Measurements from ENCODE around the gene MKRN1. TPM values are rescaled to one million over a fixed set of nuclear protein-coding genes. Genes with fewer than 3 reads are reported as not detected.

The MKRN1 gene
- total RNA-seq, 1 donor from 2014 or later: 110 TPM

DNA sequence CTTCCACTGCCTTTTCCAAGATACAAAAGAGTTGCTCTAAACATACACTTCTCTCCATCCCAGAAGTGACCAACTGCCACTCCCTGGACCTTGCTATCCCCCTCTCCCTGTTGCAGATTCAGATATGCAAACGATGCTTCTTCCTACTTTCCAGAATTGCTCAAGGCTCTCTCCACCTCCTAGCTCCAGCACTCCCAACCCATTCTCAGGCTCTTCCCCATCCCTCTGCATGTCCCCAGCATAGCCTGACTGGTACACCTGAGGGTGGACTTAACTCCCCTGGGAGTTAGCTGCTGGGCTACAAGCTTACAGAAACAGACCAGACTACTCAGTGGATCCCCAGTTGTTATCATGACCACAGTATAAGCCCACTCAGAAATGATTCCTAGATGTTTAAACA lies 27.6 kb downstream of the MKRN1 start:
- Mint-ChIP-seq H3K4me1 (peaks cover 2% of the 10 kb centered on the region), H3K27me3 (ENCODE audit: low read depth) (no peaks in the 10 kb centered on the region), H3K27ac (no peak overlapping the region), H3K9me3 (no peaks in the 10 kb centered on the region), H3K36me3 (peaks cover 32% of the 10 kb centered on the region), H3K4me3 (no peak overlapping the region)
- TF ChIP-seq, protein P1, sequence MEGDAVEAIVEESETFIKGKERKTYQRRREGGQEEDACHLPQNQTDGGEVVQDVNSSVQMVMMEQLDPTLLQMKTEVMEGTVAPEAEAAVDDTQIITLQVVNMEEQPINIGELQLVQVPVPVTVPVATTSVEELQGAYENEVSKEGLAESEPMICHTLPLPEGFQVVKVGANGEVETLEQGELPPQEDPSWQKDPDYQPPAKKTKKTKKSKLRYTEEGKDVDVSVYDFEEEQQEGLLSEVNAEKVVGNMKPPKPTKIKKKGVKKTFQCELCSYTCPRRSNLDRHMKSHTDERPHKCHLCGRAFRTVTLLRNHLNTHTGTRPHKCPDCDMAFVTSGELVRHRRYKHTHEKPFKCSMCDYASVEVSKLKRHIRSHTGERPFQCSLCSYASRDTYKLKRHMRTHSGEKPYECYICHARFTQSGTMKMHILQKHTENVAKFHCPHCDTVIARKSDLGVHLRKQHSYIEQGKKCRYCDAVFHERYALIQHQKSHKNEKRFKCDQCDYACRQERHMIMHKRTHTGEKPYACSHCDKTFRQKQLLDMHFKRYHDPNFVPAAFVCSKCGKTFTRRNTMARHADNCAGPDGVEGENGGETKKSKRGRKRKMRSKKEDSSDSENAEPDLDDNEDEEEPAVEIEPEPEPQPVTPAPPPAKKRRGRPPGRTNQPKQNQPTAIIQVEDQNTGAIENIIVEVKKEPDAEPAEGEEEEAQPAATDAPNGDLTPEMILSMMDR (IDR thresholded peaks at IDR 0.05; ENCODE audit: unreplicated experiment): no peak
- DNase-seq (ENCODE audit: low spot score in 2 of 2, unreplicated experiment in 2 of 2): no peak

DNA sequence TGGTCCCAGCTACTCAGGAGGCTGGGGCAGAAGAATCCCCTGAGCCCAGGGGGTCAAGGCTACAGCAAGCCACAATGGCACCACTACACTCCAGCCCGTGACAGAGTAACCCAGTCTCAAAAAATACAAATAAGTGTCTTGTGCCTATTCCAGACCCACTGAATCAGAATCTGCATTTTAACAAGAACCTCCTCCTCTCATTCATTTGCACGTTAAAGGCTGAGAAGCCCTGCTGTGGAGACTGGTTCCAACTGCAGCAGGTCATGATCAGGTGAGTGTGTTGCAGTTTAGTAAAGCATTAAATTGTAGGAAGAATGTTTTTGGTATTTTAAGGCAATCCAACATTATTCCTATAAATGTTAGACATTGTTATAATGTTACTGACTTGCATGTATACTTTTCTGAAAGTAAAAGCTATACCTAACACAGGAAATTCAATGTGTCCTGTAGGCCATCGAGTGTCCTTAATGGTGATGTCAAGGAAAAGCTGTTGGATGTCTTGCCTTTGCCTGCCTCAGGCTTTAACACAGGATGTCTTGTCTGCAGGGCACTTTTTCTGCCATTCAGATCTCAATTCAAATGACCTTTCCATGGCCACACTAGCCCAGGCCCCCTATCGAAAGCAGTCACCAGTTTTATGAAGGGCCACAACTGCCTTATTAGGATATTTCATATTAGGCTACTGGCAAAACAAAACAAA lies 30.4 kb downstream of the MKRN1 start:
- TF ChIP-seq, protein P1 (IDR thresholded peaks at IDR 0.05; ENCODE audit: unreplicated experiment): no peak
- H3K4me1 Mint-ChIP-seq: peaks cover 2% of the 10 kb centered on the region
- no peak overlapping the region for H3K27ac Mint-ChIP-seq
- no peaks in the 10 kb centered on the region for H3K27me3 Mint-ChIP-seq (ENCODE audit: low read depth)
- no peaks in the 10 kb centered on the region for H3K9me3 Mint-ChIP-seq
- DNase-seq (ENCODE audit: low spot score in 2 of 2, unreplicated experiment in 2 of 2): no peak
- H3K36me3 Mint-ChIP-seq: peaks cover 20% of the 10 kb centered on the region
- H3K4me3 Mint-ChIP-seq: no peak overlapping the region

DNA sequence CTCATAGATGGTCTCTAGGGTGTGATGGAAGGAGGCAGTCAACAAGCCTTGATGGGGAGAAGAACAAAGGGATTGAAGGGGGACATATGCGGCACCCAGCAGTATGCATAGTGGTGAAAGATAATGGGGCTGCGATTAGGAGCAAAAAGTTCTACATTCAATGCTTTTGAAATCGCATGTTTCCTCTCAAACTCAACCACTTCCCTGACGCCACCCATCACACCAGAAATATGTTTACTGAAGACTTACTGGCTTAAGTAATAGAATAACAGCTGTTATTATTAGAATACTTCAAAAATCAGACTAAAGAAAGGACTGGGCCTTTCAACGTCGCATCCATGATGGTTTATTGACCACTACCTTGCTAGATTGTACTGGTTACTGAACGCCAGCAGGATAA lies 31.5 kb downstream of the MKRN1 start:
- Mint-ChIP-seq H3K4me3 (no peak overlapping the region), H3K27me3 (ENCODE audit: low read depth) (no peaks in the 10 kb centered on the region), H3K4me1 (peaks cover 2% of the 10 kb centered on the region), H3K9me3 (no peaks in the 10 kb centered on the region), H3K27ac (no peak overlapping the region), H3K36me3 (peaks cover 16% of the 10 kb centered on the region)
- DNase-seq (ENCODE audit: low spot score in 2 of 2, unreplicated experiment in 2 of 2): no peak
- TF ChIP-seq, protein P1 (IDR thresholded peaks at IDR 0.05; ENCODE audit: unreplicated experiment): no peak

DNA sequence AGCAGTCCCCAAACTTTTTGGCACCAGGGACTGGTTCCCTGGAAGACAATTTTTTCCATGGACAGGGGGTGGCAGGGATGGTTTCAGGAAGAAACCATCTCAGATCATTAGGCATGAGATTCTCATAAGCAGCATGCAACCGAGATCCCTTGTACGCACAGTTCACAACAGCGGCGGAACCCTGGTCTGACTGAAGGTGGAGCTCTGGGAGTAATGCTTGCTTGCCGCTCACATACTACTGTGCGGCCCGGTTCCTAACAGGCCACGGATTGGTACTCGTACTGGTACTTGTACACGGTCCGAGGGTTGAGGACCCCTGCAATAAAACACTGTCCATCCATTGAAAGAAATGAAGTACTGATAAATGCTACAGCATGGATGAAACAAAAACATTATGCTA lies 32.8 kb downstream of the MKRN1 start:
- no peak overlapping the region for H3K4me3 Mint-ChIP-seq
- no peak for DNase-seq (ENCODE audit: low spot score in 2 of 2, unreplicated experiment in 2 of 2)
- H3K36me3 Mint-ChIP-seq: peaks cover 12% of the 10 kb centered on the region
- peaks cover 2% of the 10 kb centered on the region for H3K4me1 Mint-ChIP-seq
- H3K9me3 Mint-ChIP-seq: no peaks in the 10 kb centered on the region
- TF ChIP-seq, protein P1 (IDR thresholded peaks at IDR 0.05; ENCODE audit: unreplicated experiment): no peak
- H3K27ac Mint-ChIP-seq: no peak overlapping the region
- no peaks in the 10 kb centered on the region for H3K27me3 Mint-ChIP-seq (ENCODE audit: low read depth)

DNA sequence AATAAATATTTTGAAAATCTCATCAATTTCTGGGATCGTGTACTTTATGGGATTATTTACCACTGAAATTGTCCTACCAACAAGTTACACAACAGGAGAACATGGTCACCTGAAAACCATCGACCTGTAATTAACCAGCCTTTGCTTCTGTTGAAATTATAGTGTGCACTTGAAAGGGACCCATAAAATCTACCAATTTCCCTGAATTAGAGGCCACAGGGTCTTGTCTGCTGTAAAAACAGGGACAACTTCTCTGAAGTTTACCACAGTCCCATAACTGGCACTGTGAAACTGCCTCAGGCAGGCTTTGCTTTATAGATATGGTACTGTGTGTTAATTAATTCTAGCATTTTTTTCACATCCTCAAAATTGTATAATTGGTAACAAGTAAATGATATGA lies 37.8 kb downstream of the MKRN1 start:
- TF ChIP-seq, protein P1 (IDR thresholded peaks at IDR 0.05; ENCODE audit: unreplicated experiment): no peak
- Mint-ChIP-seq H3K4me3 (no peak overlapping the region), H3K4me1 (no peaks in the 10 kb centered on the region), H3K36me3 (peaks cover 7% of the 10 kb centered on the region), H3K9me3 (no peaks in the 10 kb centered on the region), H3K27ac (no peak overlapping the region), H3K27me3 (ENCODE audit: low read depth) (no peaks in the 10 kb centered on the region)
- no peak for DNase-seq (ENCODE audit: low spot score in 2 of 2, unreplicated experiment in 2 of 2)

Data from mesothelial cell of epicardium (in vitro differentiated cells).